ENCODE data around the gene NRBP1. TPM values are rescaled to one million over a fixed set of nuclear protein-coding genes. Genes with fewer than 3 reads are reported as not detected.

Gene NRBP1
- total and polyA plus RNA-seq, 2 of the 4 experiments (the other 2 are of a cell fraction), result 120 to 155 TPM

GRCh38 chr2:27445615-27446014 is 17.2 kb downstream of the NRBP1 start:
- H4K91ac ChIP-seq (ENCODE audit: insufficient read depth, low read depth, low read length), result no peak overlapping the region
- in situ Hi-C loops (cut with MboI; ENCODE audit: low sequenced_read_pairs), result no loop called here
- peaks cover 43% of the 10 kb centered on the region for H3K36me3 ChIP-seq (ENCODE audit: control insufficient read depth, insufficient read depth, low read length)
- ATAC-seq (ENCODE audit: low read depth) (no peak), DNase-seq (no peak)
- H3K9ac ChIP-seq (ENCODE audit: low read depth, low read length), result no peak overlapping the region
- no peak overlapping the region for H4K5ac ChIP-seq (ENCODE audit: low read depth, low read length)
- no peak overlapping the region for H3K27ac ChIP-seq (ENCODE audit: insufficient read depth, low read length)
- 83% methylated on average over 2 of the region's 8 CpGs; no CpG with 5 or more reads in 1 of the 2 experiments for WGBS, 2 experiments (ENCODE audit: extremely low coverage in 2 of 2, insufficient read length in 1 of 2)
- no TSS peak for BruUV-seq (replicated peaks)
- intact Hi-C loops (cut with micrococcal nuclease), result no loop called here
- no peak overlapping the region for H2AK9ac ChIP-seq (replicated peaks; ENCODE audit: low read depth, low read length, poor library complexity)
- TF ChIP-seq CTCF (conservative IDR thresholded peaks at IDR 0.05; ENCODE audit: low read depth, low read length) (no peak), FOS (IDR thresholded peaks at IDR 0.05; ENCODE audit: low read depth, low read length) (no peak), NFE2L2 (IDR thresholded peaks at IDR 0.05; ENCODE audit: low read depth, low read length) (no peak), RFX5 (IDR thresholded peaks at IDR 0.05; ENCODE audit: low read depth, low read length) (no peak), MXI1 (IDR thresholded peaks at IDR 0.05; ENCODE audit: borderline replicate concordance, low read depth, low read length) (no peak), USF2 (IDR thresholded peaks at IDR 0.05; ENCODE audit: low read depth, low read length) (no peak), MAFK (IDR thresholded peaks at IDR 0.05; ENCODE audit: low read depth, low read length) (no peak), MAZ (IDR thresholded peaks at IDR 0.05; ENCODE audit: borderline replicate concordance, low read depth, low read length) (no peak), RAD21 (IDR thresholded peaks at IDR 0.05; ENCODE audit: low read length) (no peak), SMC3 (IDR thresholded peaks at IDR 0.05; ENCODE audit: low read depth, low read length) (no peak), RCOR1 (IDR thresholded peaks at IDR 0.05; ENCODE audit: insufficient replicate concordance, low read length) (no peak), POLR2A (IDR thresholded peaks at IDR 0.05; ENCODE audit: low read depth, low read length) (no peak), ELK1 (IDR thresholded peaks at IDR 0.05; ENCODE audit: borderline replicate concordance, low read depth, low read length) (no peak), BHLHE40 (IDR thresholded peaks at IDR 0.05; ENCODE audit: low read depth, low read length) (no peak)
- H2BK15ac ChIP-seq (ENCODE audit: low read depth, low read length), result no peak overlapping the region
- H2BK120ac ChIP-seq (ENCODE audit: low read depth, low read length), result no peak overlapping the region
- no peak overlapping the region for H3K4me2 ChIP-seq (ENCODE audit: low read depth, low read length)
- H3K18ac ChIP-seq (ENCODE audit: low read depth, low read length), result no peak overlapping the region
- H3K4me1 ChIP-seq (ENCODE audit: control insufficient read depth, insufficient read depth, low read length), result no peaks in the 10 kb centered on the region
- H3K4ac ChIP-seq (ENCODE audit: low read depth, low read length), result no peak overlapping the region
- no peaks in the 10 kb centered on the region; a peak in 1 of 4 replicates for H3K79me1 ChIP-seq (ENCODE audit: low read depth in 1 of 2, low read length in 2 of 2)
- H4K20me1 ChIP-seq (ENCODE audit: insufficient read depth, low read length), result peaks cover 4% of the 10 kb centered on the region
- dilution Hi-C loops (cut with HindIII; ENCODE audit: low sequenced_read_pairs, unreplicated experiment), result no loop called here
- H2AFZ ChIP-seq (replicated peaks; ENCODE audit: low read length, poor library complexity), result no peak overlapping the region
- H3K56ac ChIP-seq (ENCODE audit: extremely low read depth, insufficient read depth, low read length), result no peak overlapping the region
- H3K4me3 ChIP-seq (ENCODE audit: insufficient read depth, low read depth, low read length), result no peak overlapping the region
- ChIA-PET POLR2A (ENCODE audit: unreplicated experiment) (interaction anchor here (0.5 kb wide), 1 partner anchor 9 kb away, joined by 3 read pairs; no protein-coding TSS in a partner anchor), CTCF (no interaction called here)
- H3K9me1 ChIP-seq (ENCODE audit: insufficient read depth, low read length), result no peaks in the 10 kb centered on the region
- no peak overlapping the region for H2BK20ac ChIP-seq (ENCODE audit: low read depth, low read length)
- no peak overlapping the region for H2BK5ac ChIP-seq (ENCODE audit: low read depth, low read length, poor library complexity, severe bottlenecking)
- no peaks in the 10 kb centered on the region for H3K27me3 ChIP-seq (ENCODE audit: control insufficient read depth, insufficient read depth, low read length)
- no peak overlapping the region for H4K8ac ChIP-seq (ENCODE audit: low read depth in 2 of 2, low read length in 2 of 2)
- no peak overlapping the region for H3K14ac ChIP-seq (replicated peaks; ENCODE audit: low read depth, low read length)
- H2AK5ac ChIP-seq (ENCODE audit: low read depth, low read length), result no peak overlapping the region
- H3K9me3 ChIP-seq (ENCODE audit: control insufficient read depth, insufficient read depth, low read length), result no peaks in the 10 kb centered on the region
- no peak overlapping the region for H3K23ac ChIP-seq (ENCODE audit: low read depth, low read length)

All from IMR-90 (cell line).